Activated T-helper 1 cell treated with anti-CD3 and anti-CD28 coated beads, Interleukin-2, amount 50 U/mL, for 16 hours (primary cell): ENCODE data around the gene FAM32A.

ENCODE experiments used
- DNase-seq, 2 donors: peaks; one replicate each; pipeline ENCODE4 v3.0.0-alpha.2; 2020; ENCODE audit warnings: low read depth in 1 of 2, low spot score in 1 of 2

The FAM32A gene

DNA sequence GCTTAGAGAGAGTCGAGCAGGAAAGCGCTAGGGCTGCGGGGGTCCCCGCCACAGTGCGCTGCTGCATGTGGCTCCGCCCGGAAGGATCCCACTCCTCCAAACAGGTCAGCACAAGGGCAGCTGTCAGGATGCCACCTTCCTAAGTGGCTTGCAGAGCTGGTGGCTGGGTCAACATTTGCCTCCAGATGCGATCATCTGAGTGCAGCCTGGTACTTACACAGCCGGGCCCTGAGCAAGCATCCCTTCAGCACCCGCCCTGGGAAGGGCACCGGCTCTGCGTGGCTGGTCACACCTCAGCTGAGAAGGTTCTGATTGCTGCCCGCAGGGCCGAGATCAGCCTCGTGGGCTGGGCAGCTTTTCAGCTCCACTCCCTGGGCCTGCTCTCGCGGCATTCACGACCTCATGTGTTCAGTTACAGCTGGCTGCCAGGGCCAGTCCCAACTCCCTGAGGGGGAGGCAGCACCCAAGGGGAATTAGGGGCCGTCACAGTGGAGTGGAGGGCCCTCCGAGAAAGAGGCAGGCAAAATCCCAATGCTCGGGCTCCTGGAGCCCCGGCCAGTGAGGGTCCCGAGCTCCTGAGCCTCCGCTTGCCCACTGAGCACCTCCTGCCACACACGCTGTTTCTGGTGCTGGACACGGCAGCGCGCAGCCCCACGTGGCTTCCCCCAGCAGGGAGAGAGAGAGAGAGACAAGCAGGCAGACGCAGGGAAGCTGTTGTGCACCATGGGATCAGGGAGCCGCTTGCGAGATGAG is 39.3 kb downstream of the FAM32A start:
- no peak for DNase-seq

DNA sequence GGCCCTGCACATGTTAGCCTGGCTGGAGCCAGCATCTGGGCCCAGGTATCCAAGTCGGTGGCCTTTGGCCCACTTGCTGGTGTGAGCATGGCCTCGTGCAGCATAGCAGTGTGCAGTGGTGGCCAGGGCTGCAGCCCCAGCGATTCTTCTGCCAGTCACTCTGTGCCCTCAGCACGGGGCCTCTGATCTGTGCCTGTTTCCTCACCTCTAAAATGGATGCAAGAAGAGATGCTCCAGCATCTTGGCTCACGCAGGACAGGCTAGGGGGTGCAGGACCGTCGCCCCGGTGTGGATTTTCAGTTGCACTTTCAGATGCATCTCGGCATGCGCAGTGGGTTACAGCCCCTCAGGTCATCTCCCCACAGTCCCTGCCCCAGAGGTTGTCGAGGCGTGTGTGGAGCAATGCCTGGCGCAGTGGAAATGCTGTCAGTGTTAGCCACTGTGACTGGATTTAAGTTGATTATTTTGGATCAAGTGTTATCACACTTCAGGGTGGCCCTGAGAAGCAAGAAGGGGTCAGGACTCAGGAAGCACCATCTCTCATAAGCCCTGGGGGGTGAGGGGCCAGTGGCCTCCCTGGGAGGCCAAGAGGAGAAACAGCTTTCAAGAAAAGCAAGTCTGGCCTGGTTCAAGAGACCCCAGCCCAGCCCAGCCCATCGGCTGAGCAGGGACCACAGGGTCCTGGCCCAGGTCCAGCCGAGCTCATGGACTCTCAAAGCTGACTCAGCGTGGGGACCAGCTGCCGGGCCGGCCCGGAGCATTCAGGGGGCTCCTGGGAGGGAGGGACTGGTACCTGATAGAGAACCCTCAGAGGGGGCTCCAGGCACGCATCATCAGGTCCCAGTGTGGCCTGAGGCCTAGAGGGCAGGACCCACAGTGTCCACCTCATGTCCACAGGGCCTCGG is 40.3 kb downstream of the FAM32A start:
- no peak for DNase-seq

DNA sequence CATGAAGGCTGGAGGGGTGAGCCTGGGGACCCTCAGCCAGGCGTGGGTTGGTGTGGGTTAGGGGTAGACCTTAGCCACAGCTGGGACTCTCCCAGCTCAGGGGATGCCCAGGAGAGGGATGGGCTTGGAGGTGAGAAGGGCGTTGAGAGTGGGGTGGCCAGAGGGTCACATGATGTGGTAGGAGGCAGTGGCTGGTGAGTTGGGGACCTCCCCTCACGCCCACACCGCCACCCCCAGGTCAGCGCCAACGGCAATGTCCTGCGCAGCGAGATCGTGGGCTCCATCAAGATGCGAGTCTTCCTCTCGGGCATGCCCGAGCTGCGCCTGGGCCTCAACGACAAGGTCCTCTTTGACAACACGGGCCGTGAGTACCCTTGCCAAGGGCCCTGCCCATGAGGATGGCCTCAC is 41.0 kb downstream of the FAM32A start:
- DNase-seq, result no peak

DNA sequence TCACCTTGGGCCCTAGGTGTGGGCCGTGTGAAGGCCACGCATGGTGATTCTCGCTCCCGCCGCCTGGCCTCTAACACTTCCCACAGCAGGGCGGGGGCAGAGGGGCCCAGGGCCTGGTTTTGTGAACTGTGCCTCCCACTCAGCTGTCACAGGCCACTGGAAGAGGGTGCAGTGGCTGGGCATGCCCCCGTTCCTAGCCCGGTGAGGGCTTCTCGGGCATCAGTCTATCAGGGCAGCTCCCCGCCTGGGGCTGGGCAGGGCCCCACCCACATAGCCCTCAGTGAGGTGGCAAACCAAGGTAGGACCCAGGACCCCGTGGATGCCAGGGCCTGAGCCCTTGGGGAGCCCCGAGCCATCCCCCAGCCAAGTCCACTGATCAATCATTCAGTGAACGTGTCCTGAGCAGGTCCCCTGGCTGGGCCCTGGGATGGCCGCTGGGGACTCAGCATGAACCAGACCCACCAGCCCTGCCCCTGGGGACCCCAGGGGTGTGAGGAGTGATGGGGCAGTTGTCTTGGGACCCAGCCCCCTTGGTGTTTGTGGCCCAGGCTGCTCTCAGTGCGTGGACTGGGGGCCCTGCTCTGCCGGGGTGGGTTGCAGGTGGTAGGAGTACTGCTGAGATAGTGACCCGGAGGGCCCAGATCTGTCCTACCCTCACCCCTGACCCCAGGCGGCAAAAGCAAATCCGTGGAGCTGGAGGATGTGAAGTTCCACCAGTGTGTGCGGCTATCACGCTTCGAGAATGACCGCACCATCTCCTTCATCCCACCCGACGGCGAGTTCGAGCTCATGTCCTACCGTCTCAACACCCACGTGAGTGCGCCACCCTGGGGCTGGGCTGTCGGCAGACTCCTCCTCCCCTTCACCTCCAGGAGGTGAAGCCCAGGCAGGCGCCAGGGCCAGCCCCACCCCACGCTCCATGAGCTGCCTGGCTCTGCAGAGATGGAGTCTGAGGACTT is 41.9 kb downstream of the FAM32A start:
- DNase-seq, result no peak

DNA sequence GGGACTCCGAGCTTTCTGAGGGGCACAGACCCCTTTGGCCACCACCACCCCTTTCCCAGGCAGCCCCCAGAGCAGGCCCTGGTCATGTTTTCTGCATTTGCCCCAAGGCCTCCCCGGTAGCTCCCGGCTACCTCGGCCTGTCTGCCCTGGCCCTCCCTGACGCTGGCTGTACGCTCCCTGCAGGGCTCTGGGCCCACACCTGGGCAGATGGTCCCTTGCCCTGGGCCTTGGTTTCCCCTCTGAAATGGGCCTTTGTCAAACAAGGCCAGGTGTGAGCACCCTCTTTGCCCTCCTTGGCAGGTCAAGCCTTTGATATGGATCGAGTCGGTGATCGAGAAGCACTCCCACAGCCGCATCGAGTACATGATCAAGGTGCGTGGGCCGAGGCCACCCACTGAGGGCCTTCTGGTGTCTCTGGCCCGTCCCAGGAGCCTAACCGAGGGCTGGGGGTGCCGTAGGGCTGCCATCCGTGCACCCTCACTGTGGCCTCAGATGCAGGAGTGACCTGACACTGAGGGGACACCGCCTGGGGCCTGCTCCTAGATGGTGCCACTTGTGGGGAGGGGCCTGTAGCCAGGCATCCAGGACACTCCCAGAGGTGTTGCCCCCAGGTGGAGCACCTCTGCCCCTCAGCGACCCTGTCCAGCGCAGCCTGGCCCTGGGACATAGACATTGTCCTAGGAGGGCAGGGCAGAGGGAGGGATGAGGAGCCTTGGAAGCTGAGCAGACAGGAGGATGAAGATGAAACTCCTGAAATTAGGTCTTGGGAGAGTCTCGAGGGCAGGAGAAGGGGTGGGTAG is 42.8 kb downstream of the FAM32A start:
- no peak for DNase-seq

DNA sequence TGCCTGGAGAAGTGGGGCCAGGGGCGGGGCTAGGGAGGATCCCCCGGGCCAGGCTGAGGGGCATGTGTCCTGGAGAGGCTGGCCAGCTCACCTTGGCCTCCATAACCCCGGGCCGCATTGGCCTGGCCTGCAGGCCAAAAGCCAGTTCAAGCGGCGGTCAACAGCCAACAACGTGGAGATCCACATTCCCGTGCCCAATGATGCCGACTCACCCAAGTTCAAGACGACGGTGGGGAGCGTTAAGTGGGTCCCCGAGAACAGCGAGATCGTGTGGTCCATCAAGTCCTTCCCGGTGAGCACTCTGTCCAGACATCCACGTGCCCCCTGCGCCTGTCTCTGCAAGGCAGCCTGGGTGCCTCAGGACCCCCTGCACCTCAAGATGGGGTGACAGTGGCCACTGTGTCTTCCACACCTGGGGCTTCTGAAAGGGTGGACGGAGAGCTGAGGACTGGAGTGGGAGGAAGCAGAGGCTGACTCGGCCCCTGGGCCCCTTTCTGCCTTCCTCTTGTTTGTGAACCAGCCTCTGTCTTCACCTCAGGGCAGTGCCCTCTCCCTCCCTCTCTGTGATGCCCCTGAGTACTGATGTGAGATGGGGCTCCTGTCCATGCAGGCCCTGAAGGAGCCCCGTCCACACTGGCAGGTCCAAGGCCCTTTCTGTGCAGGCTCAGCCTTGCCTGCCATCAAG is 43.6 kb downstream of the FAM32A start:
- DNase-seq, result no peak

DNA sequence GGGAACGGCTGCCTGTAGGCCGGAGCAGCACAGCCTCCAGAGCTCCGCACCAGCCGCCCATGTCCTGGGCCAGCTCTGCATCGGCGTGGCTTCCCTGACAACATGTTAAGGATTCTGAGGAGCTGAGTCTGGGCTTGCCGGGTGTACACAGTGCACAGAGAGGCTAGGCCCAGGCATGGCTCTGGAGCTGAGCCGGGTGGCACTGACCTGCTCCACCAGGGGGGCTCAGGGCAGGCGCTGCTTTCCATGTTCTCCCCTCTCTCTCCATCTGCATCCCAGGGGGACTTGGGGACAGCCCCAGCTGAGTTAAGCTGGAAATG is 44.1 kb downstream of the FAM32A start:
- no peak for DNase-seq

DNA sequence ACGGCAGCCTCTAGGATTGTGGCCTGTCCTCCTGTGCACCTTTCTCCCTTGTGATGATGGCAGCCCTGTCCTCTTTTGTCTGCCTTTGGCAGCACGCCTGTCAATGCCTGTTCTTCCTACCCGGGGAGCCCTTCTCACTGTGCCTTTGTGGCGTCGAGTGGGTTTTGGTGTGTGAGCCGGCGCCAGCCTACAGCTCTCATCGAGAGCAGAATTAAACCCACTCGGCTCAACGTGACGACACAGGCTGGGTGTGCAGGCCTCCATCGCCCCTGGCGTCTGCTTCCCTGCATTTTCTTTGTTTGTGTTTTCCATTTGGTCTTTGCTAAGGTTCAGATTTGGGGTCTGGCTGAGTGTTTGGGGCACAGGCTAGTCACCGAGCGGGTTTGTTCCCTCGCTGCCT is 46.9 kb downstream of the FAM32A start:
- DNase-seq, result no peak

DNA sequence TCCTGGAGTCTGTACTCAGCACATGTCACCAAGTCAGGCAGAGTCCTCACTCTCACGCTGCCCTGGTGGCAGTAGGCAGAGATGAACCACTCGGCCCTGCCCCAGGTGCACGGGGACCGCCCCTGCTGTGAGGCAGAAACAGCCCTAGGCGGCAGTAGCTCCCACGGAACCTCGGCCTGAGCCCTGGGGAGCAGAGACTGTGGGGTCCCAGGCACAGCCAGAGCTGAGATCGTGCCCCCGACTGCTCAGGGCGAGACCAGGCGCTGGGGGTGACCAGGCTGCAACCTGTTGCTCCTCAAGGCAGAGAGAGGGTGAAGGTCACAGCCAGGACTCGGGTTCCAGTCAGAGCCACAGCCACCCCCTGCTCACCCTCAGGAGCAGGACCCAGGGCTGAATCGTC is 47.4 kb downstream of the FAM32A start:
- DNase-seq, result no peak

DNA sequence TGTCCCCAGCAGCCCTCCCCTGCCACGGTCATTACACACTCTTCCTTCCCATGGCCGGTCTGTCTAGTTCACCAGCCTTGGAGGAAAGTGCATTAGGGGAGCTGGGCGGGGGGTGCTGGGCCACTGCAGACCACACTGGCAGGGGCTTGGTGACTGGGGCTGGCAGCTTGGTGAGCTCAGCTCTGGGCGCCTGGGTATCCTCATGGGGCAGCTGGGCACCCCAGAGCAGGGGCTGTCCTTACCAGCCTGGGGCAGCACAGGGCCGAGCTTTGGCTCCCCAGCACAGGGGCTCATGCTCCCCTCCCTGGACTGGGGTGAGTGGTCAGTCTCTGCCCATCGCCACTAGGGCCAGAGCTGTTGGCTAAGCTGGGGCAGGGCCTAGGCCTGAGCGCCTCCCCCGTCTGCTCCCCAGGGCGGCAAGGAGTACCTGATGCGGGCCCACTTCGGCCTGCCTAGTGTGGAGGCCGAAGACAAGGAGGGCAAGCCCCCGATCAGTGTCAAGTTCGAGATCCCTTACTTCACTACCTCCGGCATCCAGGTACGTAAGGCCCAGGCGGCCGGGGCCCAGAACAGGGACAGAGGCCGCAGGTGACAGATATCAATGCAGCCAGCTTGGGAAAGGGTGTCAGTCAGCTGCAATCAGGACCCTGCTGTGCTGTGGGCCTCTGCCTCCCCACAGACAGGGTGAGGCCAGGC is 48.0 kb downstream of the FAM32A start:
- DNase-seq, result no peak

DNA sequence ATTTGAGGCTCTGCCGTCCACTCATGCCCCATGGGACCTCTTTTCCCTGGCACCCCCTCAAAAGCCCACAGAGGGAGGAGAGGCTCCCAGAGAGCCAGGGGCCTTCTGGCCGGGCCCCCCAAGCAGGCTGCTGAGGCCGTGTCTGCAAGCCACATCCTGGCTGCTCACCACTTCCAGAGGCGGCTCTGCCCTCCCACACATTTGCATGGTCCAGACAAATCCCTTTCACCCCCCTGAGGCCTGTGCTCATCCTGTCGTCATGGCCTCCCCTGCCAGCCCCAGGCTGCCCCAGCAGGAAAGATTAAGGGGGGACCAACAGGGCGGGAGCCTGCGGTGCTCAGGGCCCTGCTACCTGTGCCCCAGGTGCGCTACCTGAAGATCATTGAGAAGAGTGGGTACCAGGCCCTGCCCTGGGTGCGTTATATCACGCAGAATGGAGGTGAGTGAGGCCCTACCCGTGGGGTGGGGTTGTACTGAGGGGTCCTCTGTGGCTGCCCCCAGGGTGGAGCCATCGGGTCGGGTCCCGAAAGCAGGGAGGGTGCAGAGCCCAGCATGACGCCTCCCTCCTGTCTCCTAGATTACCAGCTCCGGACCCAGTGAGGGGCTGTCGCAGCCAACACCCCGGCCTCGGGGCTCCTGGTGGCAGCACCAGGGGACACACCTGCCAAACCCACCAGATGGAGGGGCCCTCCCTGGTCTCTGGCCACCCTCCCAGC is 48.8 kb downstream of the FAM32A start:
- no peak for DNase-seq

DNA sequence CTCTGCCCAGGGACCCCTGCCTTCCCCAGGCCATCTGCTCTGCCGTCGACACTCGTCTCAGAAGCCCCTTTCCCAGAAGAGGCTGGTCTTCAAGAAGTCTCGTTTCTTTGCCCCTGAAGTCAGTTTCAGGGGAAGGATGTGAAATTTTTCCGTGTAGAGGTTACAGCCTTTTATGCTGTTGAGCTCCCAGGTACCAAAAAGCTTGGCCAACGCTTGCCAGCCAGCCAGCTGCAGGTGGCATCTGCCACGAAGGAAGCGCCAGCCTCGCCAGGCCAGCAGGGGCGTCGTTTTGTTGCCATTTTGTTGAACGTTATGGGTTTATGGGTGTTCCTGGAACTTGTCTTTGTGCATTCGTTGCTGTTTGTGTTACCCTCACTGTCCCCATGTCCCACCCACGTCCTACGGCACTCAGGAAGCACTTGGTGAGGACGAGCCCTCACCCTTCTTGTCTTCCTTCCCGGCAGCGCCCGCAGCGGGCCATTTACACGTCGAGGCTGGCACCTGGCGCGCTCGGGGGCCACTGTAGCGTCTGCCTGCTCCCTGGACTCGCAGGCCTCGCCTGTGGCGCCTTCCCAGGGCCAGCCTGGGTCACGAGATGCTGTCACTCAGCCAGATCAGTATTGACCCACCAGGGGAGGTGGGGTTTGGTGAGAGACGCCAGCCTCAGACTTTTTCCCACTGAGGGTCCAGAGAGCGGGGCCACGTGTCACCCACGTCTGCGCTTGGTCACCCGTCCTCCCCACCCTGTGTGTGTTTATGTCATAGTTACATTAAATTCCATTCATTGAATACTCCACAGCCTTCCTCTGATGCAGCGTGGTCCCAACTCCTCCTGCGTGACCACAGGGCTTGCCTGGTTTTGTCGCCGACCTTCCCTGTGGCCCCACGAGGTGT is 49.6 kb downstream of the FAM32A start:
- DNase-seq, result no peak

DNA sequence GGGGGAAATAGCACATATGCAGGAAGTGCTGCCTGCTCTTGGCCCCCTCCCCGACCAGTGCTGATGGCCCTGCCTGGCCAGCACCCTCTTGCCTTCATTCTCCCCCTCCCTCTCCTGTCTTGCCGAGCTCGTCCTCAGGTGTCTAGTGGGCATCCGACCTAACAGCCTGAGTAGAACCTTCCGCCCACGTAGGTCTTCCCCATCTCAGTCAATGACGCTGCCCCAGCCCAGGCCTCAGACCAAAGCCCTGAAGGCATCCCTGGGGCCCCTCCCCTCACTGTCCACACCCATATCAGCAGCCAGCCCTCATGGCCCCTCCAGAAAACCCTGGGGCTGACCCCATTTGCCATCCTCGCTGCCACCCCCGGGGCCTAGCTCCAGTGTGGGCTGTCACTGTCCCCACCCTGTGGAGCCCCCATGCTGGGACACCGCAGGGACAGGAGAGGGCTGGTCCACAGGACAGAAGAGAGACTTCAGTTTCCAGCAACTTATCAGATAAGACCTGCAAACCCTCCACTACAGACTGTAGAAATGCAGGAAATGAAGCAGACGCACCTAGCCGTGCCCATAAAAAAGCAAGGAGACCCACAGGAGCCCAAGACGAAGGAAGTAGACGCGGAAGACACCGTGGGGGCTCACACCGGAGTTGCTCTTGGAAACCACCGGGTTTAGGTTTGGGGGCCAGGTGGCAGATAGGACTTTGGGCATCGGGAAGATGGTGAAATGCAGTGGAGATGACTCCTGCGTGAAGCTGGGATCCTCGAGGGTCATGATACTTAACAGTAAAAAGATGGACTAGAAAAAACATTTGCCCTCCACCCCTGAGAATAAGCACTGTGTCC is 50.8 kb downstream of the FAM32A start:
- DNase-seq, result no peak
